Measurements from ENCODE around the gene HBP1.

- TF ChIP-seq CTCF (IDR thresholded peaks at IDR 0.05) (no peak), POLR2A (IDR thresholded peaks at IDR 0.05) (no peak), POLR2AphosphoS5 (IDR thresholded peaks at IDR 0.05) (no peak)
Measured at GRCh38 chr7:107165341-107165740, 3.5 kb upstream of the HBP1 start.
